DMS 273 (cell line): ENCODE results near the gene TPP1.

Source experiments
- DNase-seq: peaks from one replicate; lab custom pipeline; 2025; ENCODE audit not compliant: unreplicated experiment; lab: John Stamatoyannopoulos, UW

TPP1 gene

DNA sequence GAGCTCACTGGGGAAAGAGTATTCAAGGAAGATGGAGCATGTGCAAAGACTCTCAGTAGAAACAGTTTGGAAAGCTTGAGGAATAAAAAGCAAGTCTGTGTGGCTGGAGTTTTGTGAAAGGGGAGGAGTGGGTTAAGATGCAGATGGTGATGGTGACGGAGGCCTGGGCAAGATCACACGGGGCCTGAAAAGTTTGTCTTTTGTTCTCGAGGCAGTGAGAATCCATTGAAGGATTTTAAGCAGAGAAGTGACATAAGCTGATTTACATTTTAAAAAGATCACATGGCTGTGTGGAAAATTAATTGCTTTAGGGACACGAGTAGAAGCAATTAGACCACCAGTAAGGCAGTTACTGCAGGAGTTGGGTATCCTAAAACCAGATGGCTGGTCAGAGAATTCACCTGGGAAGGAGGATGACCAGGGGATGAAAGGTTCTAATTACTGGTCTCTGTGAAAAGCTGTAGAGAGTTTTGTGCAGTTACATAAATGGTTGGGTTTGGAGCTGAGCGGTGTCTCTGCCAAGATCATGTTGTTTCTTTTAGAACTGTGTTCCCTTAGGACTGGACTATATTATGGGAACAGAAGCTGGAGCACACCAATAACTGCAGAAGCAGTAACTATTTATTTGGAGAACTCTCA, 22.9 kb downstream of the TPP1 start:
- no peak for DNase-seq

DNA sequence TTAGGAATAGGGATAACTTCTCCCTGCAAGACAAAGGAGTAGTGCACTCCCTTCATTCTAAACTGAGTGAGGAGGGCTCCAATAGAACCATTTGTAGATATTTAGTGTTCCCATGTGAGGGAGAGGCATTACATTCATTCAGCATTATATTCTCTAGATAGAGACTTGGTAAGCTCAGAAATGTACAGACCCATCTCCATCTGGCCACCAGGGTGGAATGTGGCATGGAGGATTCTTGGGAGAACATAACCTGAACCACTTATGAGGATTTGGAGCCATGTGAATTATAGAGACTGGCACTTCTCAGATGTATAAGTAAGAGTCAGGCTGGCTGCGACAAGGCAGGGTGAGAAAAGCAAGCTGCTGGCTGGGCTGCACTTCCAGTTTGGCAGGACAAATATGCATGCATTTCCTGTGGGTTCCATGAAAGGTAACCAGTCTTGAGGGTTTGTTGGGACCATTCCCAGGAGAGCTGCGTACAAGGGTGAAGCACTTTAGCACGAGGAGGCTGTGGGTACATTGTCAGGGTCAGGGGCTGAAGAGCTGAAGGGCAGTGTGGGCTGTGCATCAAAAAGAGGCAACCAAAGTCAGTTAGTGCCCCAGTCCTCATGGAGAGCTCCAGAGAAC, 25.0 kb downstream of the TPP1 start:
- DNase-seq, result no peak

DNA sequence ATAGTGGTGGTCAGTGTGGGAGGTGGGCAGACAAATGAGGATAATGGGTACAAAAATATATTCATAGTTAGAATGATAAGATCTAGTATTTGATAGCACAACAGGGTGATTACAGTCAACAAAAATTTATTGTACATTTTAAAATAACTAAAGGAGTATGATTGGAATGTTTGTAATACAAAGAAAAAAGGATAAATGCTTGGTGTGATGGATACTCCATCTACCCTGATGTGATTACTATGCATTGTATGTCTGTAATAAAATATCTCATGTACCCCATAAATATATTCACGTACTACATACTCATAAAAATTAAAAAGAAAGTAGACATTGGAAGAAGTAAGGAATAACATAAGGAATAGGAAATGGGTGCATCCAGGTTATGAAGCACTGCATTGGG, 31.2 kb downstream of the TPP1 start:
- no peak for DNase-seq

DNA sequence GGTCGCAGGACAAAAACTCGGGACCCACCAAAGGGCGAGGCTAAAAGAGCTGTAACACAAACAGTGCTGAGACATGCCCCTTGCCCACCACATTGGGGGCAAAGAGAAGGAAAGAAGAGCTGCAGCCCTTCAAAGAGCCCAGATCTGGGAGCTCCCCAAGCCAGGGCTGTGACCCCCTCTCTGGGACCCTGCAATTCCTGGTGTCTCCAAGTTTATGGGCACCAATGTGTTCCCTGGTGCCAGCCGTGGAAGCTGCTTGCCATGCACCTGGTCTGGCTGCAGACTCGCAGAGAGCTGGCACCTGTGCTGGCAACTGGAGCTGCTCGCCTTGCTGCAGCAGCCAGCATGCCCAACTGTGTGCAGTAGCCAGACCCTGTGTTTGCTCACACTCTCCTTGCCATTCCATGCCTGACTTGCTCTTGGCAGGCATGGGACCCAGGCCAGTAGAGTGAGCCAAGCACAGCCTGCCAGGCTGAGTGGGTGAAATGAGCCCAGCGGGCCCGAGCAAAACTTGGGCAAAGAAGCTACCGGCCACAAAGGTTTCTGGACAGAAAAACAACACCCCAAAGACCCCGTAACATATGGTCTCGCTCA, 31.8 kb downstream of the TPP1 start:
- no peak for DNase-seq

DNA sequence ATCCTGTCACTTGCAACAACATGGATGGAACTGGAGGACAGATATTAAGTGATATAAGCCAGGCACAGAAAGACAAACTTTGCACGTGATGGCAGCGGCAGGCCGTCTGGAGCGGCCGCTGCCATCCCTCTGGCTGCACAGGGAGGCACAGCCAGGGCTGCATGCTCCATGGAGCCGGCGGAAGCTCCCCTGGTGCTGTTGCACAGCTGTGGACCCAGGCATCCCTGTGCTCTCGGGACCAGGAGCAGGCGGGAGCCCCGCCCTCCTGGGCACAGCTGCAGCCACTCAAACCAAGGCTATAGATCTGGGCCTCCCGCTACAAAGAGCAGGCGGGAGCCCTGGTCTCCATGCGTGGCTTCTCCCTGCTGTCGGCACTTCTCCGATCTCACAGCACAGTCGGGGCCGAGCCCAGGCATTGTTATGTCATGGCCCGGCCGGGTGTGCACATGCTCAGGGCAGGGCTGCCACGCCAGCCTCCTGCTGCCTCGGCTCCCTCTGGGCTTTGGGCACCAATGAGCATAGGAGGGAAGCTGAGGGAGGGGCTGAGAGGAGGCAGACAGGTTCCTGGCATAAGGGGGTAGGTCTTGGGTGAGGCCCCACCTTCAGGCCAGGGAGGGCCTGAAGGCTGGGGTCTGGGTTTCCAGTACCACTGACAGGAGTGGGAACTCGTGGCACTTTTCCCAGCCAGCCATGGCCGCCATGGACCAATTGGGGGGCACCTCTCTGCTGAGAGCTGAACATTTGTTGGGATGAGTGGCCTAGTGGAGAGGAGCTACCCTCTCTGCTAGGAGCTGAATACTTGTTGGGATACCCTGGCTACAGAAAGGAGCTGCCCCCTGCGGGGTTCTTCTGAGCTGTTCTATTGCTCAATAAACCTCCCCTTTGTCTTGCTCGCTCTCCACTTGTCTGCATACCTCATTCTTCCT, 32.5 kb downstream of the TPP1 start:
- peak; percentile 69 for DNase-seq

DNA sequence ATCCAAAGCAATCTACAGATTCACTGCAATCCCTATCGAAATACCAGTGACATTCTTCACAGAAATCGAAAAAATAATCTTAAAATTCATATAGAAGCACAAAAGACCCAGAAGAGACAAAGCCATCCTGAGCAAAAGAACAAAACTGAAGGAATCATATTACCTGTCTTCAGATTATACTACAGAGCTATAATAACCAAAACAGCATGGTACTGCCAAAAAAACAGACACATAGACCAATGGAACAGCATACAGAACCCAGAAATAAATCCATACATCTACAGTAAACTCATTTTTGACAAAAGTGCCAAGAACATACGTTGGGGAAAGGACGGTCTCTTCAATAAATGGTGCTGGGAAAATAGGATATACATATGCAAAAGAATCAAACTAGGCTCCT, 34.7 kb downstream of the TPP1 start:
- DNase-seq, result no peak

DNA sequence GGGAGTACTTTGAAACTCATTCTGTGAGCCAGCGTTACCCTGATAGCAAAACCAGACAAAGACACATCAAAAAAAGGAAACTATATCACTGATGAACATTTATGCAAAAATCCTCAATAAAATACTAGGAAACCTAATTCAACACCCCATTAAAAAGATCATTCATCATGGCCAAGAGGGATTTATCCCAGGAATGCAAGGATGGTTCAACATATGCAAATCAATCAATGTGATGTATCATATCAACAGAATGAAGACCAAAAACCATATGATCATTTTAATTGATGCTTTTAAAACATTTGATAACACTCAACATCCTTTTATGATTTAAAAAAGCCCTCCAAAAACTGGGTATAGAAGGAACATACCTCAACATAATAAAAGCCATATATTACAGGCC, 35.6 kb downstream of the TPP1 start:
- DNase-seq, result no peak

DNA sequence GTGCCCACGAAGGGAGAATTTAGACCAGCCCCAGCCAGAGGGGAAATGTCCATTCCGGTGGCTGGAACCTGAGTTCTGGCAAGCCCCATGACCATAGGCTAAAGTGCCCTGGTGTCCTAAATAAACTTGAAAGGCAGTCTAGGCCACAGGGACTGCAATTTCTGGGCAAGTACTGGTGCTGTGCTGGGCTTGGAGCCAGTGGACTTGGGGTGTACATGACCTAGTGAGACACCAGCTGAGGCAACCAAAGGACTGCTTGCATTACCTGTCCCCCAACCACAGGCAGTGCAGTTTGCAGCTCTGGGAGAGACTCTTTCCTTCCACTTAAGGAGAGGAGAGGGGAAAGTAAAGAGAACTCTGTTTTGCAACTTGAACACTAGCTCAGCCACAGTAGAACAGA, 39.5 kb downstream of the TPP1 start:
- no peak for DNase-seq

DNA sequence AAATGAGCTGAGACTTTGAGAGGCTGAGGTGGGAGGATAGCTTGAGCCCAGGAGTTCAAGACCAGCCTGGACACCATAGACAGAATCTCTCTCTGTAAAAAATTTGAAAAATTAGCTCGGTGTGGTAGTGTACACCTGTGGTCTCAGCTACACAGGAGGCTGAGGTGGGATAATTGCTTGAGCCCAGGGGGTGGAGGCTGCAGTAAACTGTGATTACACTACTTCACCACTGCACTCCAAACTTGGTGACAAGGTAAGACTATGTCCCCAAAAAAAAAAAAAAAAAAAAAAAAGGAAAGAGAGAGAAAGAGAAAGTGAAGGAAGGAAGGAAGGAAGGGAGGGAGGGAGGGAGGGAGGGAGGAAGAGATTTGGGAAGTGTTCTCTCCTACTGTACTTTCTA, 41.1 kb downstream of the TPP1 start:
- DNase-seq, result no peak

DNA sequence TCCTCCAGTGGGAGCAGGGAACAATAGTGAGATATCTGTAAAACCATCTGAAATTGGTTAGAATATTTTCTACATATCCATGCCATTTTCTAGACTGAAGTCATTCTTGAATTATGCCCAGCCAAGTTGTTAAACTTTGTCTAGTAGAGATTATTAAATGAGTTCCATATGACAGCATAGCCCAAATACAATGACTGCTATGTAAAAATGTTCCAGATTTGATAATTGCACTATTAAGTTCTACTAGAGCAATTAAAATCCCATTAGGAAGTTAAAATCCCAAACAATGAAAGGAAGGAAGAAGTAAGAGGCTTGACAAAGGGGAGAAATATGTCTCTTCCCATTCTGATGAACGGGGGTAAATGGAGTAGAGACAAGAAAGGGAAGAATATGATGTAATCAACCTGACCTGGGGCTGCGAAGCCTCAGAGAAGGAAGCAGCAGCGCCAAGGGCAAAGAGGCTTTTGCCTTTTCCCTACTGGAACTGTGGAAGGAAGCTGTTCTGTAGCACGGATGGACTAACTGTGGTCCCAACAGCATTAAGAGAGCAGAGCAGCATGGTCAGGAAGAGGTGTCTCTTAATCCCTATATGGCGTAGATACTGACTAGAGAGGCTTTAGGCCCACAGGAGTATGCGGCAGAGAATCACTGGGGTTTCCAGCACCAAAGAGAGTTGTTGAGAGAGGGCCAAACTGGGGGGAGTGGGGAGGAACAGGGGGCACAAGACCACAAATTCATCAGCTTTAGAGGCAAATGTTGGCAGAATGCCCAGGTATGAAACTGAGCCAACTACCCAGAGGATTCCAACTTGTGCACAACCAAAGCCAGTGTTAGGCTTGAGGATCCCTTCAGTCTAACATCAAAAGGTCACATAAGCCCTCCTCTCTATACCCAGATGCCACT, 42.5 kb downstream of the TPP1 start:
- DNase-seq, result peak; percentile 74

DNA sequence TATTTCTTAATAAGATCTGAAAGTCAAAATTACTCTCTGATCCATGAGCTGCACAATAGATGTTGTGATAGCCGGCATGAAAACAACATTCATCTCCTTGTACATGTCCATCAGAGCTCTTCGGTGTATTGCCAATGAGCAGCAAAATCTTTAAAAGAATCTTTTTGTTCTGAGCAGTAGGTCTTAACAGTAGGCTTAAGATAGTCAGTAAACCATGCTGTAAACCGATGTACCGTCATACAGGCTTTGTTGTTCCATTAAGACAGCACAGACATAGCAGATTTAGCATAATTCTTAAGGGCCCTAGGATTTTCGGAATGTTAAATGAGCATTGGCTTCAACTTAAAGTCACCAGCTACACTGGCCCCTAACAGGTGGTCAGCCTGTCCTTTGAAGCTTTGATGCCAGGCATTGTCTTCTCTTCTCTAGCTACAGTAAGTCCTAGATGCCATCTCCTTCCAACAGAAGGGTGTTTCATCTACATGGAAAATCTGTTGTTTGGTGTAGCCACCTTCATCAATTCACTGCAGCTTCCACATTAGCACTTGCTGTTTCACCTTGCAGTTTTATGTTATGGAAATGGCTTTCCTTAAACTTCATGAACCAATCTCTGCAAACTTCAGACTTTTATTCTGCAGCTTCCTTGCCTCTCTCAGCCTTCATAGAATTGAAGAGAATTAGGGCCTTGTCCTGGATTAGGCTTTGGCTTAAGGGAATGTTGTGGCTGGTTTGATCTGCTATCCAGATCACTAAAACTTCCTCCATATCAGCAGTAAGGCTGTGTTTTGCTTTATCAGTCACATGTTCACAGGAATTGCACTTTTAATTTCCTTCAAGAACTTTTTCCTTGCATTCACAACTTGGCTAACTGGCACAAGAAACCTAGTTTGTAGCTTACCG, 44.2 kb downstream of the TPP1 start:
- DNase-seq, result no peak

DNA sequence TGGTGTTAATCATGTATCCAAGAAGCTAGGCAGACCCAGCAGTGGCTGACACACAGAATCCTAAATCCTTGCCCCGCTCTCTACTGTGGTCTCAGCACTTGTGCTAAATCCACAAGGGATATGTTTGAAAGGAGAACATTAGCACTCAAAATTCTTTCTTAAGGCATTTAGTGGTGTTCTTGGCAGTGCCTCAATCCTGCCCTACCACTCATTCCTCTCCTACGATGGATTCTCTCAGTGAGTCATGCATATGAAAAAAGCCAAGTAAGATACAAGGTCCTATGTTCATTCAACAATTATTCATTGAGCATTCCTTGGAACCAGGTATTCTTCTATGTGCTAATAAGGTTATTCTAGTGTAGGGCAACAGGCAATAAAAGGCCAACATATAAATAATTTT, 47.0 kb downstream of the TPP1 start:
- DNase-seq, result no peak

DNA sequence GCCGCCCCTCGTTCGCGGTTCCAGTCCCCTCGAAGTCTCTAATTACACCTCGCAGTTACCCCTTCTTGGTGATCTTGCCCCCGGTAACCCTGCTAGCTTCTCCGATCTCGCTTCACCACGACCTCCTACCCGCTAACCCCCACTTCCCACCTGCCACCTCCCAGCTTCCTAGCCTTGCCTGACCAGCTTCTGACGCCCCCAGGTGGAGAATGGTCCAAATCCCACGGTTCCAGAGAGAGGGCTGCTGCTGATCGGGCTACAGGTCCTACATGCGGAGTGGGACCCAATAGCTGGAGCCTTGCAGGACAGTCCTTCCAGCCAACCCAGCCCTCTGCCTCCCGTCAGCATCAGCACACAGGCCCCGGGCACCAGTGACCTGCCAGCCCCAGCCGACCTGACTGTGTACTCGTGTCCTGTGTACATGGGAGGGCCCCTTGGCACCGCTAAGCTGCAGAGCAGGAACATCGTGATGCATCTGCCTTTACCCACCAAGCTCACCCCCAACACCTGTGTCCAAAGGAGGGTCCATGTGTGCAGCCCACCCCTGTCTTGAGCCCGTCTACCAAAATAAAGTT, 47.7 kb downstream of the TPP1 start:
- DNase-seq, result no peak

DNA sequence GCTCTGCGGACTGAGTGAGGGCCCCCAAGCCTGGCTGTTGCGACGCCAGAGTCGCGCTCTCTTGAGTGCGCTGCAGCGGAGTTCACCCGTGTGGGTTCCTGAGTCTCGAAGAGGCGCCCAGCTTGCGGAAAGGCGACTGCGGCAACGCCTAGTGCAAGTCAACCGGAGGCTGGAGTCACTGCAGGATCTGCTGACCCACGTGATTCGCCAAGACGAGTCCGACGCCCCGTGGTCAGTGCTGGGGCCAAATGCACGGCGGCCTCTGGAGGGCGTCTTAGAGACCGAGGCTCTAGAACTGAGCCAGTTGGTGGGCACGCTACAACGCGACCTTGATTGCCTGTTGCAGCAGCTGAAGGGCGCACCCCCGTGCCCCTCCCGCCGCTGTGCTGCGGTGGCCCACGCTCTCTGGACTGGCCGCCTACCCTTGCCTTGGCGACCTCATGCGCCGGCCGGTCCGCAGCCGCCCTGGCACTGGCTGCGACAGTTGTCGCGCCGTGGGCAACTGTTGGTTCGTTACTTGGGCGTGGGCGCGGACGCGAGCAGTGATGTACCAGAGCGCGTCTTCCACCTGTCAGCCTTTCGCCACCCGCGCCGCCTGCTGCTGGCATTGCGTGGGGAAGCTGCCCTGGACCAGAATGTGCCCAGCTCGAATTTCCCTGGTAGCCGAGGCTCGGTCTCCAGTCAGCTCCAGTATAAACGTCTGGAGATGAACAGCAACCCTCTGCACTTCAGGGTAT, 48.4 kb downstream of the TPP1 start:
- DNase-seq, result no peak

DNA sequence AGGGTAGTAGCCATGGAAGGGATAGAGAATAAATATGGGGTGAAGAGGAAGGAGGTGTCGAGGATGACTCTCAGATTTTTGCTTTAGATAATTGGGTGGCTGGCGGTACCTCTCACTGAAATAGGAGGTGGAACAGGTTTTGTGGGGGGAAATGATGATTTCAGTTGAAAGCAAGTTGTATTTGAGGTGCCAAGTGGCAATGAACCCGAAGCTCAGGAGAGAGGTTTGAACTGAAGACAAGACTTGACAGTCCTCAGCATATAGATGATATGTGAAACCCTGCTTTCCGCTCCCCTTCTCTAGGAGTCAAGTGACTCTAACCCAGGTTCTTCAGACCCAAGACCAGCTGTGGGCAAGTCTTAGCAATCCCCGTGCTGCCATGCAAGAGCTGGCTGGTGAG, 49.5 kb downstream of the TPP1 start:
- DNase-seq, result no peak

DNA sequence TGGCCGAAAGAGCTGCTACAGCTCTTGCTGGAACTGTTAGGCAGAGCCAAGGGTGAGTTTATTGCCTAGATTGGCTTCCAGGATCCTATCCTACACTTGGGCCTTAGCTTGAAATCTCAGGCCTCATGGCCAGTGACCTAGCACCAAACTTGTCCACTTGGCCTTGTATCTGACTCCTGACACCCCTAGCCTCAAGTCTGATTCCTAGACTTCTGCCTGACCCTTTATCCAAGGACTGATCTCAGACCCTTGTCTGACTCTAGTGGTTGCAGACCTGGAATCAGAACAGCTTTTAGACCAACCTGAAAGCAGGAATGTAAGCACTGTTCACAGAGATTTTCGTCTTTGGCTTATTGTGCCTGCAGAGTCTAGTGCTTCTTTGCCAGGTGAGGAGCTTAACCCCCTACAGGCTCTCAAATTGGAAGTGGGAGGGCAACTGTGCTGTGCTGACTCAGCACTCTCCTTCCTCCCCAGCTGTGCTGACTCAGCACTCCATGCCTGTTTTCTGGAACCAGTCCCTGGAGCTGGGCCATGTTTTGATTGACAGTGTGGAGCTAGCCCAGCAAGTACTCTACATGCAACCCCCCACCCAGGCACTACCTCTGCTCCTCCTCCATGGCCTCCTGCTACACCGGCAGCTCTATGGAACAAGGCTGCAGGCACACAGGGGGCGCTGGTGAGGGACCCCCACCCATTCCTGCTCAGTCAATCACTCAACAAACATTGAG, 50.9 kb downstream of the TPP1 start:
- peak; percentile 90 for DNase-seq

DNA sequence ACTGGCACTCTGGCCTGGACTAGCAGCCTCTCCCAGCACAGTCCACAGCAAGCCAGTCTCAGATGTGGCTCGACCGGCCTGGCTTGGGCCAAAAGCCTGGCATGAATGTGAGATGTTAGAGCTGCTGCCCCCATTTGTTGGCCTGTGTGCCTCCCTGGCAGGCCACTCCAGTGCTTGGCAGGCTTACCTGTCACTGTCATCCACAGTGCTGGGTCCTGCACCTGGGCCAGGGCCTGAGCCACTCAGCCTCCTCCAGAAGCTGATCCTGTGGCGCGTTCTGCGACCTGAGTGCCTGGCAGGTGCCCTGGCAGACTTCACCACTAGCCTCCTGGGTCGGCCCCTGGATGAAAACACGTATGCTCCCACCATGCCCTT, 51.9 kb downstream of the TPP1 start:
- no peak for DNase-seq
